Activated T-helper 1 cell treated with anti-CD3 and anti-CD28 coated beads, Interleukin-12 subunit alpha, Interleukin-12 subunit beta, Interleukin-2, Interleukin-4 antibody, amounts not matched to agents 30 ng/mL and 10 ng/mL and 1 ng/mL, durations not matched to agents 14 hours and 24 hours and 36 hours (primary cell): Measurements from ENCODE around the gene LSAMP. TPM values are rescaled to one million over a fixed set of nuclear protein-coding genes. Genes with fewer than 3 reads are reported as not detected.
"Not testable (repeated sequence)": the region's sequence is repeated elsewhere in the genome, so short reads cannot be mapped to it uniquely, and the experiment has no call there.

Source experiments
- DNase-seq: peaks from one replicate; pipeline ENCODE4 v3.0.0; 2021; ENCODE audit warnings: low spot score
- H3K27ac Mint-ChIP-seq: one replicate; pipeline ENCODE4 v1.8.0; 2021; ENCODE audit warnings: mild to moderate bottlenecking, mixed read lengths
- H3K27me3 Mint-ChIP-seq: one replicate; pipeline ENCODE4 v1.8.0; 2022; ENCODE audit warnings: mild to moderate bottlenecking, moderate library complexity, mixed read lengths; ENCODE audit not compliant: insufficient read depth
- H3K36me3 Mint-ChIP-seq: one replicate; pipeline ENCODE4 v1.8.0; 2021; ENCODE audit warnings: low read depth, mixed read lengths
- H3K4me1 Mint-ChIP-seq: one replicate; pipeline ENCODE4 v1.8.0; 2021; ENCODE audit warnings: low read depth, mixed read lengths
- H3K4me3 Mint-ChIP-seq: one replicate; pipeline ENCODE4 v1.8.0; 2021; ENCODE audit warnings: mild to moderate bottlenecking, moderate library complexity, mixed read lengths
- H3K9me3 Mint-ChIP-seq: one replicate; pipeline ENCODE4 v1.8.0; 2021; ENCODE audit warnings: mixed read lengths
- intact Hi-C: fragments of 100-400 bp; cut with micrococcal nuclease; formaldehyde crosslinking; loops from one replicate; pipeline ENCODE4 v1.15.1; 2024
- total RNA-seq: library from RNA; stranded (reverse); gene quantifications from 2 replicates; pipeline ENCODE4 v1.2.3, GENCODE V29; 2022

LSAMP gene
- total RNA-seq, 1 donor from 2014 or later: not detected

- Mint-ChIP-seq H3K9me3 (no peaks in the 10 kb centered on the region), H3K36me3 (no peaks in the 10 kb centered on the region)
Measured at GRCh38 chr3:115853104-115853503, 592.2 kb downstream of the LSAMP start.

GRCh38 chr3:115852278-115852677, 593.0 kb downstream of the LSAMP start:
- intact Hi-C loops: no loop called here
- Mint-ChIP-seq H3K4me1 (no peaks in the 10 kb centered on the region), H3K36me3 (no peaks in the 10 kb centered on the region), H3K4me3 (no peak overlapping the region), H3K27ac (no peak overlapping the region), H3K9me3 (no peaks in the 10 kb centered on the region), H3K27me3 (peaks cover 6% of the 10 kb centered on the region)
- no peak for DNase-seq

More at GRCh38 chr3:115853104-115853503, 592.2 kb downstream of the LSAMP start:
- H3K4me3 Mint-ChIP-seq: no peak overlapping the region
- no peak overlapping the region for H3K27ac Mint-ChIP-seq
- intact Hi-C loops: no loop called here
- H3K4me1 Mint-ChIP-seq: no peaks in the 10 kb centered on the region
- DNase-seq: no peak
- H3K27me3 Mint-ChIP-seq: peaks cover 4% of the 10 kb centered on the region

- Mint-ChIP-seq H3K36me3 (no peaks in the 10 kb centered on the region), H3K4me1 (no peaks in the 10 kb centered on the region), H3K9me3 (no peaks in the 10 kb centered on the region), H3K4me3 (no peak overlapping the region), H3K27ac (no peak overlapping the region), H3K27me3 (peaks cover 6% of the 10 kb centered on the region)
- intact Hi-C loops: no loop called here
- DNase-seq: no peak
Measured at GRCh38 chr3:115851571-115851970, 593.7 kb downstream of the LSAMP start.

- Mint-ChIP-seq H3K4me3 (no peak overlapping the region), H3K4me1 (no peaks in the 10 kb centered on the region), H3K27ac (no peak overlapping the region), H3K36me3 (no peaks in the 10 kb centered on the region), H3K9me3 (no peaks in the 10 kb centered on the region), H3K27me3 (peaks cover 6% of the 10 kb centered on the region)
- intact Hi-C loops: no loop called here
- no peak for DNase-seq
Measured at GRCh38 chr3:115848641-115849040, 596.6 kb downstream of the LSAMP start.

- intact Hi-C loops: no loop called here
- Mint-ChIP-seq H3K9me3 (no peaks in the 10 kb centered on the region), H3K36me3 (no peaks in the 10 kb centered on the region), H3K27ac (no peak overlapping the region), H3K27me3 (peaks cover 6% of the 10 kb centered on the region), H3K4me1 (no peaks in the 10 kb centered on the region), H3K4me3 (no peak overlapping the region)
- no peak for DNase-seq
Measured at GRCh38 chr3:115845986-115846385, 599.3 kb downstream of the LSAMP start.

- H3K4me1 Mint-ChIP-seq, H3K36me3 Mint-ChIP-seq, DNase-seq, H3K9me3 Mint-ChIP-seq, H3K4me3 Mint-ChIP-seq, intact Hi-C loops, H3K27ac Mint-ChIP-seq, H3K27me3 Mint-ChIP-seq: not testable (repeated sequence)
Measured at GRCh38 chr3:115844729-115845128, 600.6 kb downstream of the LSAMP start.

- Mint-ChIP-seq H3K36me3 (no peaks in the 10 kb centered on the region), H3K9me3 (no peaks in the 10 kb centered on the region), H3K27me3 (peaks cover 2% of the 10 kb centered on the region), H3K4me3 (no peak overlapping the region), H3K4me1 (no peaks in the 10 kb centered on the region), H3K27ac (no peak overlapping the region)
- intact Hi-C loops: no loop called here
- DNase-seq: no peak
Measured at GRCh38 chr3:115843206-115843605, 602.1 kb downstream of the LSAMP start.

- Mint-ChIP-seq H3K4me3 (no peak overlapping the region), H3K27ac (no peak overlapping the region), H3K4me1 (no peaks in the 10 kb centered on the region), H3K36me3 (no peaks in the 10 kb centered on the region), H3K27me3 (peaks cover 6% of the 10 kb centered on the region), H3K9me3 (no peaks in the 10 kb centered on the region)
- intact Hi-C loops: no loop called here
- no peak for DNase-seq
Measured at GRCh38 chr3:115839246-115839645, 606.0 kb downstream of the LSAMP start.

- intact Hi-C loops: no loop called here
- Mint-ChIP-seq H3K27me3 (peaks cover 6% of the 10 kb centered on the region), H3K9me3 (no peaks in the 10 kb centered on the region), H3K4me3 (no peak overlapping the region), H3K4me1 (no peaks in the 10 kb centered on the region), H3K36me3 (no peaks in the 10 kb centered on the region), H3K27ac (no peak overlapping the region)
- DNase-seq: no peak
Measured at GRCh38 chr3:115838786-115839185, 606.5 kb downstream of the LSAMP start.

- no peaks in the 10 kb centered on the region for H3K9me3 Mint-ChIP-seq
- no peak overlapping the region for H3K27ac Mint-ChIP-seq
Measured at GRCh38 chr3:115836944-115837343, 608.3 kb downstream of the LSAMP start.

GRCh38 chr3:115835946-115836345, 609.3 kb downstream of the LSAMP start:
- no peak for DNase-seq
- Mint-ChIP-seq H3K27me3 (peaks cover 10% of the 10 kb centered on the region), H3K4me1 (no peaks in the 10 kb centered on the region), H3K9me3 (no peaks in the 10 kb centered on the region), H3K27ac (no peak overlapping the region), H3K4me3 (no peak overlapping the region), H3K36me3 (no peaks in the 10 kb centered on the region)
- intact Hi-C loops: no loop called here

More at GRCh38 chr3:115836944-115837343, 608.3 kb downstream of the LSAMP start:
- Mint-ChIP-seq H3K36me3 (no peaks in the 10 kb centered on the region), H3K4me1 (no peaks in the 10 kb centered on the region), H3K4me3 (no peak overlapping the region), H3K27me3 (peaks cover 10% of the 10 kb centered on the region)
- DNase-seq: no peak
- intact Hi-C loops: no loop called here

GRCh38 chr3:115834068-115834467, 611.2 kb downstream of the LSAMP start:
- Mint-ChIP-seq H3K27ac (no peak overlapping the region), H3K4me3 (no peak overlapping the region), H3K36me3 (no peaks in the 10 kb centered on the region), H3K27me3 (peaks cover 12% of the 10 kb centered on the region), H3K4me1 (no peaks in the 10 kb centered on the region), H3K9me3 (no peaks in the 10 kb centered on the region)
- intact Hi-C loops: no loop called here
- no peak for DNase-seq

- DNase-seq: no peak
- Mint-ChIP-seq H3K9me3 (no peaks in the 10 kb centered on the region), H3K36me3 (no peaks in the 10 kb centered on the region), H3K4me3 (no peak overlapping the region), H3K27me3 (peaks cover 17% of the 10 kb centered on the region), H3K4me1 (no peaks in the 10 kb centered on the region), H3K27ac (no peak overlapping the region)
- intact Hi-C loops: no loop called here
Measured at GRCh38 chr3:115833074-115833473, 612.2 kb downstream of the LSAMP start.

- Mint-ChIP-seq H3K4me3 (no peak overlapping the region), H3K27me3 (peaks cover 22% of the 10 kb centered on the region), H3K4me1 (no peaks in the 10 kb centered on the region), H3K27ac (no peak overlapping the region), H3K9me3 (no peaks in the 10 kb centered on the region), H3K36me3 (no peaks in the 10 kb centered on the region)
- intact Hi-C loops: no loop called here
- no peak for DNase-seq
Measured at GRCh38 chr3:115832265-115832664, 613.0 kb downstream of the LSAMP start.
